GM23248 (cell line): ENCODE measurements around the gene TAOK3.

ENCODE experiments used
- EZH2 ChIP-seq: fragments of 200-600 bp; sonication (generic); IDR thresholded peaks from 2 replicates; pipeline ENCODE4 v1.6.1; 2018; ENCODE audit warnings: antibody characterized with exemption, mild to moderate bottlenecking; ENCODE audit not compliant: insufficient read depth, poor library complexity, severe bottlenecking
- EZH2phosphoT487 ChIP-seq: fragments of 200-600 bp; sonication (generic); IDR thresholded peaks from 2 replicates; pipeline ENCODE4 v1.6.1; 2018; ENCODE audit warnings: antibody characterized with exemption, moderate library complexity, mild to moderate bottlenecking, low read depth; ENCODE audit not compliant: insufficient read depth

DNA sequence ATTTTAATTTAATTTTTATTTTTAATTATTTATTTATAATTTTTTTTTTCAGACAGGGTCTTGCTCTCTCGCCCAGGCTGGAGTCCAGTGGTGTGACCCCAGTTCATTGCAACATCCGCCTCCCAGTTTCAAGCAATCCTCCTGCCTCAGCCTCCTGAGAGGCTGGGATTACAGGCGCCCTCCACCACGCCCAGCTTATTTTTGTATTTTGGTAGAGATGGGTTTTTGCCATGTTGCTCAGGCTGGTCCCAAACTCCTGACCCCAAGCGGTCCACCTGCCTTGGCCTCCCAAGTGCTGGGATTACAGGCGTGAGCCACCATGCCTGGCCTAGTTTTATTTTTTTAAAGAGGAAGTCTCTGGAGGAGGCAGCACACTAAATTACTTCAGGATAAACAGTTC lies 250.4 kb downstream of the TAOK3 start:
- TF ChIP-seq EZH2 (no peak), EZH2phosphoT487 (no peak)
